ENCODE results near the gene BRME1.

The BRME1 gene

DNA sequence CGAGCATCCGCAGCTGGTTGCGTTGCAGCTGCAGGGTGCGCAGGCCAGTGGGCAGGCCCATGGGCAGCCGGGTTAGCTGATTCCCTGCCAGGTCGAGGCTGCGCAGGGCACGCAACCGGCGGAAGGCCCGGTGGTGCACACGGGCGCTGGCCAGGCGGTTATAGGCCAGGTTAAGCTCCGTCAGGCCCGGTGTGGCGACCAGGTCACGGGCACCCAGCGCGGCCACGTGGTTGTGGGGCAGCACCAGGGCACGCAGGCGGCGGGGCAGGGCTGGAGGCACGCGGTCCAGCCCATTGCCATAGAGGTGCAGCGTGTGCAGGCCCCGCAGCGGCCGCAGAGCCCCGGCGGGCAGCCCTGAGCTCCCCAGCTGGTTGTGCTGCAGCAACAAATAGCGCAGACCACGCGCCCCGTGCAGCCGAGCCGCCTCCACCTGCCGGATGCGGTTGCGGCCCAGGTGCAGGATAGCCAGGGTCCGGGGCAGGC lies 27.0 kb upstream of the BRME1 start:
- TF ChIP-seq, protein P1, sequence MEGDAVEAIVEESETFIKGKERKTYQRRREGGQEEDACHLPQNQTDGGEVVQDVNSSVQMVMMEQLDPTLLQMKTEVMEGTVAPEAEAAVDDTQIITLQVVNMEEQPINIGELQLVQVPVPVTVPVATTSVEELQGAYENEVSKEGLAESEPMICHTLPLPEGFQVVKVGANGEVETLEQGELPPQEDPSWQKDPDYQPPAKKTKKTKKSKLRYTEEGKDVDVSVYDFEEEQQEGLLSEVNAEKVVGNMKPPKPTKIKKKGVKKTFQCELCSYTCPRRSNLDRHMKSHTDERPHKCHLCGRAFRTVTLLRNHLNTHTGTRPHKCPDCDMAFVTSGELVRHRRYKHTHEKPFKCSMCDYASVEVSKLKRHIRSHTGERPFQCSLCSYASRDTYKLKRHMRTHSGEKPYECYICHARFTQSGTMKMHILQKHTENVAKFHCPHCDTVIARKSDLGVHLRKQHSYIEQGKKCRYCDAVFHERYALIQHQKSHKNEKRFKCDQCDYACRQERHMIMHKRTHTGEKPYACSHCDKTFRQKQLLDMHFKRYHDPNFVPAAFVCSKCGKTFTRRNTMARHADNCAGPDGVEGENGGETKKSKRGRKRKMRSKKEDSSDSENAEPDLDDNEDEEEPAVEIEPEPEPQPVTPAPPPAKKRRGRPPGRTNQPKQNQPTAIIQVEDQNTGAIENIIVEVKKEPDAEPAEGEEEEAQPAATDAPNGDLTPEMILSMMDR (IDR thresholded peaks at IDR 0.05; ENCODE audit: borderline replicate concordance, control extremely low read depth, extremely low read depth, insufficient read depth, missing control alignments), result no peak
- DNase-seq (ENCODE audit: low spot score), result no peak
- in situ Hi-C loops (cut with MboI; ENCODE audit: low sequenced_read_pairs, unreplicated experiment), result no loop called here

DNA sequence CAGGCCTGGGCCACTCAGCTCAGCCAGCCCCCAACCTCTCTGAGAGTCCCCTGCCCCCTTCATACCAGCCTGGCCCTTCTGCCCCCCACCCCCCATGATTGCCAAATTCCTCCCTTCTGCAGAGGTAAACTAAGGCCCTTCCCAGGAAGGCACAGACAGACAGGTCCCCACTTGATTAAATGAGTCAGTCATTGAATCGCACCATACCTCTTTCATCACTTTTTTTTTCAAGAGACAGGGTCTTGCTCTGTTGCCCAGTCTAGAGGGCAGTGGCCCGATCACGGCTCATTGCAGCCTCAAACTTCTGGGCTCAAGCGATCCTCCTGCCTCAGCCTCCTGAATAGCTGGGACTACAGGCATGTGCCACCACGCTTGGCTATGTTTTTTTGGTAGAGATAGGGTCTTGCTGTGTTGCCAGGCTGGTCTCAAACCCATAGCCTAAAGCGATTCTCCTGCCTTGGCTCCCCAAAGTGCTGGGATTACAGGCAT lies 26.3 kb upstream of the BRME1 start:
- in situ Hi-C loops (cut with MboI; ENCODE audit: low sequenced_read_pairs, unreplicated experiment), result no loop called here
- TF ChIP-seq, protein P1 (IDR thresholded peaks at IDR 0.05; ENCODE audit: borderline replicate concordance, control extremely low read depth, extremely low read depth, insufficient read depth, missing control alignments), result no peak
- no peak for DNase-seq (ENCODE audit: low spot score)

DNA sequence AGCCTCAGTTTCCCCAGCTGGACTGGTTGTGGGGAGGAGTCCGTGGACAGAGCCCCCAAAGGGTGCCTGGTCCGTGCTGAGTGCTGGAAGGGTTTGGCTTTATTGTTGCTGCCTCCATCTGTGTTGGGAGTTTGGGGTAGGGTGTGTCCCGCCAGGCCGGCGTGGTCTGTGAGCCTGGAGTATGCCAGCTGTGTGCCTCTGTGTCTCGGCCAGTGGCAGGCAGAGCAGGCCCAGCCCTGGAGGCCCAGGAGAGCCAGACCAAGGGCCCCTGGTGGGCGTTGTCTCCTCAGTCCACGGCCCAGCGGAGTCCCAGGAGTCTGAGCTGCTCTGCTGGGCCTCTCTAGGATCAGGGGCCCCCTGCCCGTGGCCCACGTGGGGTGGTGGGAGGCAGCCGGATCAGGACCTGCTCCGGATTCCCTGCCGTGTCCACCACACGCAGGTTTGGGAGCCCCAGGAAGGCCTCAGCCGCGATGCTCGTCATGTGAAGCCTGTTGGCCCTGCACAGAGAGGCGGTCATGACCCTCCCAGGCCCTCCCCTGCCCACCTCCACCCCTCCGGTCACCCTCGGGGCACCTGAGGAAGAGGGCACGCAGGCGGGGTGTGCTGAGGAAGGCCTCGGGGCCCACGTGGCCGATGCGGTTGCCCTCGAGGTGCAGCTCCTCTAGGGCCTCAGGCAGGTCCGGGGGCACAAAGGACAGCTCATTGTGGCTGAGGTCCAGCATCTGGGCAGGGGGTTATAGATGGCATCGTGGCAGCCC lies 25.7 kb upstream of the BRME1 start:
- no peak for DNase-seq (ENCODE audit: low spot score)
- in situ Hi-C loops (cut with MboI; ENCODE audit: low sequenced_read_pairs, unreplicated experiment), result no loop called here
- TF ChIP-seq, protein P1 (IDR thresholded peaks at IDR 0.05; ENCODE audit: borderline replicate concordance, control extremely low read depth, extremely low read depth, insufficient read depth, missing control alignments), result no peak

DNA sequence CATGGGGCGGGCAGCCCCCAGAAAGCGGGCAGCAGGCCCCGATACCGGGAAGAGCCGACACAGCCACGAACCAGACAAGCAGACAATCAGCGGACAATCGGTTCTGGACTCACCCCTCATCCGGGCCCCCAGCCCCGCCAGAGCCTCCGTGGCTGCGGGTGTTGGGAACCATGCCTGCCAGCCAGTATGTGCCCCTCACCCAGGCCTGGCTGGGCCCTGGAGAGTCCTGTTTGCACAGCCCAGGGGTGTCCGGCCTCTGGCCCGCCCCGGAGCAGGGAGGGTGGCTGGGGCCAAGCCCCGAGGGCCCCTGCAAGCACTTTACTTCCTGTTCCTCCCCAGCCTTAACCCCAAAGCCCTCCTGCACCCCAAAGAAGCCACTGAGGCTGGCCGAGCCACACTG lies 24.5 kb upstream of the BRME1 start:
- TF ChIP-seq, protein P1 (IDR thresholded peaks at IDR 0.05; ENCODE audit: borderline replicate concordance, control extremely low read depth, extremely low read depth, insufficient read depth, missing control alignments), result no peak
- peak; percentile 27 for DNase-seq (ENCODE audit: low spot score)
- in situ Hi-C loops (cut with MboI; ENCODE audit: low sequenced_read_pairs, unreplicated experiment), result no loop called here

DNA sequence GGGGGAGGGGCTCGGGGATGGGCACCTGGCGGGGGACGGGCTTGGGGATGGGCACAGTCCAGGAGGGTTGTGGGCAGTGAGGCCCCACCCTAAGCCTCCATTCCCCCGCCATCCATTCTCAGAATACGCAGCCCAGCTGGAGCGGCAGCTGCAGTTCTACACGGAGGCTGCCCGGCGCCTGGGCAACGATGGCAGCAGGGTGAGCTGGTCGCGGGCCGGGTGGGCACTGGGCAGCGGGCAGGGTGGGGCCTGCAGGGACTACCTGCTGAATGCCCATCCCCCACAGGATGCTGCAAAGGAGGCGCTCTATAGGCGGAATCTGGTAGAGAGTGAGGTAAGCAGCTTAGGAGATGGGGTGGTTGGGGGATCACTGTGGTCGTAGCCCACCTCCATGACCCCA lies 24.0 kb upstream of the BRME1 start:
- peak; percentile 28 for DNase-seq (ENCODE audit: low spot score)
- in situ Hi-C loops (cut with MboI; ENCODE audit: low sequenced_read_pairs, unreplicated experiment), result no loop called here

DNA sequence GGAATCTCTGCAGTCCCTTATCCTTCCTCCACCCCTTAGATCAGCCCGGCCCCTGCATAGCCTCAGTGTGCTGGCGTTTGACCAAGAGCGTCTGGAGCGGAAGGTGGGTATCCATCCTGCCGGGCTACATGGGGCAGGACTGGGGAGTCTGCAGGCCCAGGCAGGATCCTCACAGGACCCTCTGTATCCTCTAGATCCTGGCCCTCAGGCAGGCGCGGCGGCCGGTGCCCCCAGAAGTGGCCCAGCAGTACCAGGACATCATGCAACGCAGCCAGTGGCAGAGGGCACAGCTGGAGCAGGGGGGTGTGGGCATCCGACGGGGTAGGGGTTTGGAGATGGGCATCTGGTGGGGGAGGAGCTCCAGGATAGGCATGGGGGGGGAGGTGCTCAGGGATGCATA lies 23.4 kb upstream of the BRME1 start:
- in situ Hi-C loops (cut with MboI; ENCODE audit: low sequenced_read_pairs, unreplicated experiment), result no loop called here
- TF ChIP-seq, protein P1 (IDR thresholded peaks at IDR 0.05; ENCODE audit: borderline replicate concordance, control extremely low read depth, extremely low read depth, insufficient read depth, missing control alignments), result no peak
- no peak for DNase-seq (ENCODE audit: low spot score)

More for the DNA sequence above, 24.0 kb upstream of the BRME1 start:
- TF ChIP-seq, protein P1 (IDR thresholded peaks at IDR 0.05; ENCODE audit: borderline replicate concordance, control extremely low read depth, extremely low read depth, insufficient read depth, missing control alignments), result no peak
